Caco-2 (cell line): ENCODE results near the gene PDYN. TPM values are rescaled to one million over a fixed set of nuclear protein-coding genes. Genes with fewer than 3 reads are reported as not detected.

Experiments used
- BruUV-seq: library from RNA; stranded (reverse); fragments of 400-500 nt; replicated peaks from 2 replicates; lab custom pipeline; 2021; lab: Mats Ljungman, UMichigan
- CTCF ChIA-PET: fragments of 300-600 bp; sonication (Branson Sonifier 250); formaldehyde crosslinking; loops from one replicate; lab custom pipeline; 2022; ENCODE audit warnings: antibody characterized with exemption; lab: Charles Lee
- POLR2A ChIA-PET: fragments of 300-600 bp; sonication (Branson Sonifier 250); formaldehyde crosslinking; loops from one replicate; lab custom pipeline; 2022; ENCODE audit warnings: antibody characterized with exemption; lab: Charles Lee
- DNase-seq, 2 experiments: peaks; one replicate each; pipeline versions ENCODE4 v3.0.0 to v3.0.0-alpha.2; 2020 to 2022
- H3K27me3 ChIP-seq: replicated peaks from 2 replicates; pipeline ENCODE4 v1.6.0; 2011; ENCODE audit warnings: low read length; ENCODE audit not compliant: control insufficient read depth, insufficient read depth
- H3K36me3 ChIP-seq: 2 replicates; pipeline ENCODE4 v1.5.1; 2011; ENCODE audit warnings: low read length; ENCODE audit not compliant: control insufficient read depth, insufficient read depth
- H3K4me1 ChIP-seq: fragments of 250-450 bp; sonication (Bioruptor Pico); 2 replicates; pipeline ENCODE4 v1.5.1; 2020; ENCODE audit warnings: mild to moderate bottlenecking
- H3K4me3 ChIP-seq: 2 replicates; pipeline ENCODE4 v1.5.1; 2011; ENCODE audit warnings: low read depth, mild to moderate bottlenecking, control low read depth, low read length
- H3K9me3 ChIP-seq: fragments of 250-450 bp; sonication (Bioruptor Pico); 2 replicates; pipeline ENCODE4 v1.5.1; 2020; ENCODE audit warnings: mild to moderate bottlenecking, moderate library complexity
- H3K27ac Mint-ChIP-seq: one replicate; pipeline ENCODE4 v1.8.0; 2022; ENCODE audit warnings: mixed read lengths; ENCODE audit not compliant: unreplicated experiment
- H3K27me3 Mint-ChIP-seq: one replicate; pipeline ENCODE4 v1.8.0; 2022; ENCODE audit warnings: mixed read lengths; ENCODE audit not compliant: insufficient read depth, unreplicated experiment
- H3K36me3 Mint-ChIP-seq: one replicate; pipeline ENCODE4 v1.8.0; 2022; ENCODE audit warnings: mild to moderate bottlenecking, mixed read lengths; ENCODE audit not compliant: insufficient read depth, unreplicated experiment
- H3K4me1 Mint-ChIP-seq: one replicate; pipeline ENCODE4 v1.8.0; 2022; ENCODE audit warnings: low read depth, mixed read lengths; ENCODE audit not compliant: unreplicated experiment
- H3K4me3 Mint-ChIP-seq: one replicate; pipeline ENCODE4 v1.8.0; 2022; ENCODE audit warnings: mild to moderate bottlenecking, moderate library complexity, mixed read lengths; ENCODE audit not compliant: unreplicated experiment
- H3K9me3 Mint-ChIP-seq: one replicate; pipeline ENCODE4 v1.8.0; 2022; ENCODE audit warnings: mixed read lengths; ENCODE audit not compliant: unreplicated experiment
- CTCF ChIP-seq, 2 experiments: fragments of 200-600 bp in 1 of 2; IDR thresholded peaks; 1 replicate in 1 of 2; 2 replicates in 1 of 2; pipeline versions ENCODE4 v1.5.1 to v1.8.0; 2011 to 2022; ENCODE audit warnings: antibody characterized with exemption in 1 of 2, control low read depth in 1 of 2, inconsistent platforms in 1 of 2, low read depth in 1 of 2, low read length in 1 of 2, mild to moderate bottlenecking in 1 of 2, moderate library complexity in 1 of 2; ENCODE audit not compliant: insufficient read depth in 1 of 2, severe bottlenecking in 1 of 2, unreplicated experiment in 1 of 2
- intact Hi-C: fragments of 100-400 bp; cut with micrococcal nuclease; formaldehyde crosslinking; loops from one replicate; pipeline ENCODE4 v1.10.0; 2022; ENCODE audit not compliant: unreplicated experiment
- total RNA-seq: library from RNA; stranded (reverse); gene quantifications from 2 replicates; pipeline ENCODE4 v1.2.3, GENCODE V29; 2022

PDYN gene
- total RNA-seq, 1 experiment from 2014 or later, result not detected

GRCh38 chr20:1964659-1965405, 29.0 kb downstream of the PDYN start:
- H3K4me1 Mint-ChIP-seq, result peaks cover 7% of the 10 kb centered on the region

GRCh38 chr20:1964061-1964460, 29.8 kb downstream of the PDYN start:
- no peaks in the 10 kb centered on the region for H3K36me3 ChIP-seq

More at GRCh38 chr20:1964659-1965405, 29.0 kb downstream of the PDYN start:
- no peaks in the 10 kb centered on the region for H3K4me1 ChIP-seq
- DNase-seq, result no peak
- no peak overlapping the region for H3K4me3 Mint-ChIP-seq
- POLR2A ChIA-PET, result no interaction called here
- H3K27ac Mint-ChIP-seq, result no peak overlapping the region
- CTCF ChIA-PET, result interaction anchor here (0.6 to 1.8 kb wide), 6 partner anchors 41 to 488 kb away, joined by 3 to 11 read pairs (median 4); no protein-coding TSS in a partner anchor
- no peaks in the 10 kb centered on the region for H3K36me3 ChIP-seq
- intact Hi-C loops, result loop anchor here (1.0 to 5.0 kb wide), 3 partner anchors 128 to 200 kb away; no protein-coding TSS in a partner anchor
- no peaks in the 10 kb centered on the region for H3K36me3 Mint-ChIP-seq
- no peaks in the 10 kb centered on the region for H3K9me3 ChIP-seq
- no TSS peak for BruUV-seq
- no peaks in the 10 kb centered on the region for H3K9me3 Mint-ChIP-seq
- peaks cover 13% of the 10 kb centered on the region for H3K27me3 Mint-ChIP-seq
- no peak overlapping the region for H3K4me3 ChIP-seq
- no peaks in the 10 kb centered on the region for H3K27me3 ChIP-seq
- no peak for TF ChIP-seq CTCF (IDR thresholded peaks at IDR 0.05; ENCODE audit: insufficient read depth in 1 of 2, low read depth in 1 of 2, low read length in 1 of 2, severe bottlenecking in 1 of 2, unreplicated experiment in 1 of 2)

GRCh38 chr20:1961374-1961773, 32.5 kb downstream of the PDYN start:
- Mint-ChIP-seq H3K36me3 (no peaks in the 10 kb centered on the region), H3K9me3 (no peaks in the 10 kb centered on the region), H3K4me1 (peaks cover 7% of the 10 kb centered on the region), H3K27ac (no peak overlapping the region), H3K4me3 (no peak overlapping the region), H3K27me3 (peaks cover 10% of the 10 kb centered on the region)
- intact Hi-C loops, result no loop called here
- no TSS peak for BruUV-seq
- CTCF ChIA-PET, result no interaction called here
- no peak for TF ChIP-seq CTCF (IDR thresholded peaks at IDR 0.05; ENCODE audit: insufficient read depth in 1 of 2, low read depth in 1 of 2, low read length in 1 of 2, severe bottlenecking in 1 of 2, unreplicated experiment in 1 of 2)
- H3K27me3 ChIP-seq, result no peaks in the 10 kb centered on the region
- H3K4me3 ChIP-seq, result no peak overlapping the region
- DNase-seq, result no peak
- POLR2A ChIA-PET, result no interaction called here
- no peaks in the 10 kb centered on the region for H3K9me3 ChIP-seq
- no peaks in the 10 kb centered on the region for H3K4me1 ChIP-seq
- H3K36me3 ChIP-seq, result no peaks in the 10 kb centered on the region

More at GRCh38 chr20:1964061-1964460, 29.8 kb downstream of the PDYN start:
- H3K27me3 Mint-ChIP-seq, result peaks cover 11% of the 10 kb centered on the region
- H3K4me1 ChIP-seq, result no peaks in the 10 kb centered on the region
- peaks cover 7% of the 10 kb centered on the region for H3K4me1 Mint-ChIP-seq
- intact Hi-C loops, result loop anchor here (2.0 kb wide), 1 partner anchor 199 kb away; no protein-coding TSS in a partner anchor
- H3K9me3 ChIP-seq, result no peaks in the 10 kb centered on the region
- CTCF ChIA-PET, result interaction anchor here (0.6 to 1.3 kb wide), 2 partner anchors 162 to 488 kb away, joined by 3 read pairs; no protein-coding TSS in a partner anchor
- no peak for DNase-seq
- H3K9me3 Mint-ChIP-seq, result no peaks in the 10 kb centered on the region
- no peaks in the 10 kb centered on the region for H3K36me3 Mint-ChIP-seq
- H3K27me3 ChIP-seq, result no peaks in the 10 kb centered on the region
- H3K4me3 Mint-ChIP-seq, result no peak overlapping the region
- no TSS peak for BruUV-seq
- H3K27ac Mint-ChIP-seq, result no peak overlapping the region
- TF ChIP-seq CTCF (IDR thresholded peaks at IDR 0.05; ENCODE audit: insufficient read depth in 1 of 2, low read depth in 1 of 2, low read length in 1 of 2, severe bottlenecking in 1 of 2, unreplicated experiment in 1 of 2), result no peak
- no peak overlapping the region for H3K4me3 ChIP-seq
- POLR2A ChIA-PET, result interaction anchor here (0.6 kb wide), 1 partner anchor 129 kb away, joined by 3 read pairs; no protein-coding TSS in a partner anchor
